Measurements from ENCODE around the gene ENO2.

DNA sequence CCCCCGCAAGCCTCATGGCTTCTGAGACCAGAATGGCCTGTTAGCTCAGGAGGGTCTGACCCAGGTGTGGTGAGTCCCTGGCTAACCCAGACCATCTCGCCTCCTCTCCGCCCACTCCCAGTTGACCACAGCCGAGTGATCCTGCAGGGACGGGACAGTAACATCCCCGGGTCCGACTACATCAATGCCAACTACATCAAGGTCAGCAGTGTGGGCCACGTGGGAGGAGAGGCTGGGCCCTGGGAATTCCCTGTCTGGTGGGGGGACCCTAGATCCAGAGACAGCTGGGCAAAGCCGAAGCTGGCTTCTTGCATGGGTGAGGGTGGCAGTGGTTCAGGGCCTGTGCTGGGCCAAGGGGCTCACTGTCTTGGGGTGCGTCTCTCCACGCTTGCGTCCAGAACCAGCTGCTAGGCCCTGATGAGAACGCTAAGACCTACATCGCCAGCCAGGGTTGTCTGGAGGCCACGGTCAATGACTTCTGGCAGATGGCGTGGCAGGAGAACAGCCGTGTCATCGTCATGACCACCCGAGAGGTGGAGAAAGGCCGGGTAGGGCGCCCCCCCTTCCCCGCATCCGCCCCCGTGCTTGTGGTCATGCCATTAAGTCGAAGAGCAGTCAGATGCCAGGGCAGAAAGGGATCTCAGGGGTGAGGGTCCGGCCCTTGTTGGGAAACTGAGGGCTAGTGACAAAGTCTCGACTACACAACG, 41.8 kb downstream of the ENO2 start:
- TF ChIP-seq, protein P1, sequence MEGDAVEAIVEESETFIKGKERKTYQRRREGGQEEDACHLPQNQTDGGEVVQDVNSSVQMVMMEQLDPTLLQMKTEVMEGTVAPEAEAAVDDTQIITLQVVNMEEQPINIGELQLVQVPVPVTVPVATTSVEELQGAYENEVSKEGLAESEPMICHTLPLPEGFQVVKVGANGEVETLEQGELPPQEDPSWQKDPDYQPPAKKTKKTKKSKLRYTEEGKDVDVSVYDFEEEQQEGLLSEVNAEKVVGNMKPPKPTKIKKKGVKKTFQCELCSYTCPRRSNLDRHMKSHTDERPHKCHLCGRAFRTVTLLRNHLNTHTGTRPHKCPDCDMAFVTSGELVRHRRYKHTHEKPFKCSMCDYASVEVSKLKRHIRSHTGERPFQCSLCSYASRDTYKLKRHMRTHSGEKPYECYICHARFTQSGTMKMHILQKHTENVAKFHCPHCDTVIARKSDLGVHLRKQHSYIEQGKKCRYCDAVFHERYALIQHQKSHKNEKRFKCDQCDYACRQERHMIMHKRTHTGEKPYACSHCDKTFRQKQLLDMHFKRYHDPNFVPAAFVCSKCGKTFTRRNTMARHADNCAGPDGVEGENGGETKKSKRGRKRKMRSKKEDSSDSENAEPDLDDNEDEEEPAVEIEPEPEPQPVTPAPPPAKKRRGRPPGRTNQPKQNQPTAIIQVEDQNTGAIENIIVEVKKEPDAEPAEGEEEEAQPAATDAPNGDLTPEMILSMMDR (conservative IDR thresholded peaks at IDR 0.05 in 1 of 2, IDR thresholded peaks at IDR 0.05 in 1 of 2; ENCODE audit: extremely low read depth in 1 of 2, insufficient read depth in 1 of 2, low read depth in 1 of 2, low read length in 2 of 2), result no peak
- TF ChIP-seq EZH2 (IDR thresholded peaks at IDR 0.05; ENCODE audit: borderline replicate concordance, low read length), result no peak

All from mammary epithelial cell (primary cell).